Central memory CD4-positive, alpha-beta T cell (primary cell): Measurements from ENCODE around the gene MYCBP2.
"Not testable (repeated sequence)": the region's sequence is repeated elsewhere in the genome, so short reads cannot be mapped to it uniquely, and the experiment has no call there.

Experiments
- DNase-seq: peaks from one replicate; pipeline ENCODE4 v3.0.0; 2022
- total RNA-seq, 3 experiments: gene quantifications; one replicate each; lab custom pipeline; 2026; lab: John Stamatoyannopoulos, UW

MYCBP2 gene, protein sequence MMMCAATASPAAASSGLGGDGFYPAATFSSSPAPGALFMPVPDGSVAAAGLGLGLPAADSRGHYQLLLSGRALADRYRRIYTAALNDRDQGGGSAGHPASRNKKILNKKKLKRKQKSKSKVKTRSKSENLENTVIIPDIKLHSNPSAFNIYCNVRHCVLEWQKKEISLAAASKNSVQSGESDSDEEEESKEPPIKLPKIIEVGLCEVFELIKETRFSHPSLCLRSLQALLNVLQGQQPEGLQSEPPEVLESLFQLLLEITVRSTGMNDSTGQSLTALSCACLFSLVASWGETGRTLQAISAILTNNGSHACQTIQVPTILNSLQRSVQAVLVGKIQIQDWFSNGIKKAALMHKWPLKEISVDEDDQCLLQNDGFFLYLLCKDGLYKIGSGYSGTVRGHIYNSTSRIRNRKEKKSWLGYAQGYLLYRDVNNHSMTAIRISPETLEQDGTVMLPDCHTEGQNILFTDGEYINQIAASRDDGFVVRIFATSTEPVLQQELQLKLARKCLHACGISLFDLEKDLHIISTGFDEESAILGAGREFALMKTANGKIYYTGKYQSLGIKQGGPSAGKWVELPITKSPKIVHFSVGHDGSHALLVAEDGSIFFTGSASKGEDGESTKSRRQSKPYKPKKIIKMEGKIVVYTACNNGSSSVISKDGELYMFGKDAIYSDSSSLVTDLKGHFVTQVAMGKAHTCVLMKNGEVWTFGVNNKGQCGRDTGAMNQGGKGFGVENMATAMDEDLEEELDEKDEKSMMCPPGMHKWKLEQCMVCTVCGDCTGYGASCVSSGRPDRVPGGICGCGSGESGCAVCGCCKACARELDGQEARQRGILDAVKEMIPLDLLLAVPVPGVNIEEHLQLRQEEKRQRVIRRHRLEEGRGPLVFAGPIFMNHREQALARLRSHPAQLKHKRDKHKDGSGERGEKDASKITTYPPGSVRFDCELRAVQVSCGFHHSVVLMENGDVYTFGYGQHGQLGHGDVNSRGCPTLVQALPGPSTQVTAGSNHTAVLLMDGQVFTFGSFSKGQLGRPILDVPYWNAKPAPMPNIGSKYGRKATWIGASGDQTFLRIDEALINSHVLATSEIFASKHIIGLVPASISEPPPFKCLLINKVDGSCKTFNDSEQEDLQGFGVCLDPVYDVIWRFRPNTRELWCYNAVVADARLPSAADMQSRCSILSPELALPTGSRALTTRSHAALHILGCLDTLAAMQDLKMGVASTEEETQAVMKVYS (N-terminal part only)
- total RNA-seq = 278 to 620 (median 484) reads per million in 3 experiments

DNA sequence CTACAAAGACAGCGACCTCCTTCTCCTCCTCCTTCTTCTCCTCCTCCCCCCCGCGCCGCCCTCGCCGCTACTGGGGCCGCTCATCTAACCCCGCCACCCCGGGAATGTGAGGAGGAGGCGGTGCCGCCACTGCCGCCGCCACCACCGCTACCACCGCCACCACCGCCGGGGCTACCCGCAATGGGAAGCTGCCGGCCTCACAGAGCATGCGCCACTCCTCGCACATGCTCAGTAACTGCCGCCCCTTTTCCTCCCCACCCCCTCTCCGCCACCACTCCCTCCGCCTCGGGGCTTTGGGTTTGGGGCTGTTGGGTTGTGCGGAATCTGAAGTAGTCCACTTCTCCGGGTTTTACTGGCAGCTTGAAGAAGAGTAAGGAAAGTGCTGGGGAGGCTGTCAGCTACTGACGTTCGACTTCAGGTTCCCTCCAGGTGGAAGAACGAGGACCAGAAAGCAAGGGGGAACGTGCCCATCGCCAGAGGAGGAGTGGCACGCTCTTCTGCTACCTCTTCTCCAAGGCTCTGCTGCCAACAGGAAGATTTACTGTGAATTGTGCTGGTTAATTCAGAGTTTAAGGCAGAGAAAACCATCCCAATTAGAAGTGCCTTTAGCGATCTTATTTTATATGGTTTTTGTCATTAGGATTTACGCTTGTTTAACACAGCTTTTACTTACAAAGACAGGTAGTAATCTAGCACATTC lies at the start of gene MYCBP2:
MYCBP2 (minus strand) TSS at position 190 of the 700 bp plus-strand sequence. CDS start 319 bp downstream, outside the sequence.
- peak; percentile 98 for DNase-seq

DNA sequence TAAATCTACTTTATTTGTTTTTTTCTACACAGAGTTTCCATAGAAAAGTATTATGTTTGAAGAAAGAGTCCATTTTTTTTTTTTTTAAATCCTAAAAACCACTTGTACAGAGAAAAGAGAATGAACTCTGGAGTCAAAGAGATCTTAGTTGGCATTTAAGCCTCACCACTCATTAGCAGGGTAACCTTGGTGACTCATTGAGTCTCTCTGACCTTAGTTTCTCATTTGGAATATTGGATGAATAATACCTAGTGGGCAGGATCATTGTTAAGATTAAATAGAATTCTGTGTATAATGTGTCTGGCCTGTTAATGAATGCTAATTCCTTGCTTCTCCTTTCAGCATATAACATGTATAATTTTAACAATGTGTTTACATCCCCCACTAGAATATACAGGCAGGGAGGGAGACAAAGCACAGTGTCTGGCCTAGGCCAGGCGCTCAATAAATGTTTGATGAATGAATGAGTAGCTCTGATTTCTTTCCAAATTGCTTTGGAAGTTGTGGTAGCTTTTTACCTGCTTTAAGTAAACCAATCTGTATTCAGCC lies 48.7 kb upstream of the MYCBP2 start:
- no peak for DNase-seq

DNA sequence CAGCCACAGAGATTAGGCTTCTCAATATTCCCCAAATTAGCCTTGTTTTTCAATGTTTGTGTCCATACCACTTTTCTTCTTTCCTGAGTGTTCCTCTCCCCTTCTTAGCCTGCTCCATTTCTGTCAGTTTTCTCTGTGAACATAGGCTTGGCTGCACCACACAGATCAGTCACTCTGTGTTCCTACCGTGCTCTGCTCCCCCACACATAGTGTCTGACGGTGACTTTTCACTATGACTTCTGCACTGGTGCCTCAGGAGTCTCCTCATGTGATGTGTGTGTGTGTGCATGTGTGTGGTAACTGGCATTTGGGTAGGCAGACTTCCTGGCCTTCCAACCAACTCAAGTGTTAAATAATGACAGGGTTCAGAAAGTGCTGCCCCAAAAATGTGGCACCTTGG lies 47.9 kb upstream of the MYCBP2 start:
- DNase-seq = no peak

GRCh38 chr13:77374339-77374738 lies 47.4 kb upstream of the MYCBP2 start:
- no peak for DNase-seq

- DNase-seq = no peak
These were observed 46.6 kb upstream of the MYCBP2 start for GRCh38 chr13:77373502-77373901.

DNA sequence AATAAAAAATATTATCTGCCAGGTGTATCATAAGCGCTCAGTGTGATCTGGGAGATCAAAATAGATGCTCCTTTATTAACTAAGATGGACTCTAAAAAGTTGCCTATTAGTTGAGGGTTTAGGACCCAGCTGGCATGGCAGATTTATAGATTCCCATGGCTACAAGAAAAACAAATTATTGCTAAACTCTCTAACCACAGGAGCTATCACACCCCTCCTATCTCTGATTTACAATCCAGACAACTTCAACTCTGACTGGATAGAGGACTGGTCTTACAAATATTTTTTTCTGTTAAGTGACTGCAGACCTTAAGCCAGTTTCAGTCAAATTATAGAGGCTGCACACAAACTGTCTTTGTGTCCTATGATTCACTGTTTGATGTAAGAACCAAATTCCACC lies 45.4 kb upstream of the MYCBP2 start:
- no peak for DNase-seq

DNA sequence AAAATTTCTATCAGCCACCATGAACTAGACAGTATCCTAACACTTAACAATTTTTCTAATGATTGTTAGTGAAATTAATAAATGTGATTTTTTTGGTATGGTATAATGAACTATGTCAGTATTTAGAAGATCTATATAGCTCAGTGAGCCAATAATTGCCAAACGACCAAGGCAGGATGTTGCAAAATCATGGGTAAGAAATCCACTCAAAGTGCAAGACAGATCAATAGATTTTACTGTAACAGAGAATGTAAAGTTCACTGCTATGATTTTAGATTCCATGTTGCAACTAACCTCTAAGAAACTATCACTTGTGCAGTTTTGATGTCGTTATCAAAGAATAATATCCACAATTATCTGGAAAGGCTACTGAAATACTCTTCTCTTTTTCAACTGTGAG lies 44.0 kb upstream of the MYCBP2 start:
- no peak for DNase-seq

DNA sequence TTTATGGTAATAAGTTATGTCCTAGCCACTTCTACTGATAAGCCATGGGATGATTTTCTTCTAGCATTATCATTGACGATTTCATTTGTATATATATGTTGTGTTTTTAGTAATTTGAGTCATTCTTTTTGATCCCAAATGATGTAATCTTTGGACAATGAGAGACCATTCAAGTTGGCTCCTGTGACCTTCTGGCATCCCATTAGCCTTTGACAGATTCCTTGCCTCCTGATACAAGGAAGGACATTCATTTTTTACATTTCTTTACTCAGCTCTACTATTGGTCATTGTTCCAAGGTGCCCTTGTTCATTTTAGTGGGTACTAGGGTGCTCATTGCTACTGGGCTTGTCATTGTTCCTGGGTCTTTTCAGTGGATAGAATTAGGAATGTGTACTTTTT lies 35.3 kb upstream of the MYCBP2 start:
- no peak for DNase-seq

- no peak for DNase-seq
These were observed 33.3 kb upstream of the MYCBP2 start for GRCh38 chr13:77360032-77360685.

DNA sequence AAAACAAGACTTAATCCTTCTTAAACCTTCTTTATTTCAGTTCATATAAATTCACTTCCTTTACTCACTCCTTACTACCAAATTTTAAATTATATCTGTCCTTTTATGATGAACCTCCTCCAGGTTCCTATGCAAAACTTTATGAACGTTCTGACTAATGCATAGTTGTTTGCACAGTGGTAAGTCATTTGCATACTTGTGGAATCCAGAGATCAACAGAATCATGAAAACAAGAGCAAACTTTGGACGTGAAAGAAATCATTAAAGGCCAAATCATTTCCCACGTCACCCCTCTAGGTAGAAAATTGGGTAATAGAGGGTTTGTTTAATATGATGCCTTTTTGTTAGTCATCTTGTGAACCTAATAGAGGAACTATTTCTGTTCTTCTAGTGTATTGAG lies 32.3 kb upstream of the MYCBP2 start:
- DNase-seq = no peak

GRCh38 chr13:77358001-77358400 lies 31.1 kb upstream of the MYCBP2 start:
- DNase-seq = no peak

DNA sequence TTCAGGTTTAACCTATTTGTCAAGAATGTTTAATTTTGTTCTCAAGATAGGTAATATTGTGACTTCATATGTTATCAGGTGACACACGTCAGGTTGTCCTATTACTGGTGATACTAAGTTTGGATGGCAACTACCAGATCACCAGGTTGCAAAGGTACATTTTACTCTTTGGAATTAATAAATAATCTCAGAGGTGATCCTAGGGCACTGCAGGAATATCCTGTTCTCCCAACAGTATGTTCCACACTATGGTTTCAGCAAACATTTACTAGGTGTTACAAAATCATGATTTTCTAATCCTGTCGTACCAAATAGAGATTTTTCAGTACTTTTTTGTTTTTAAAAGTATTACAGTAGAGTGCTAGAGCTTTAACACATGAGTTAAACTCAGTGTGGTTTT lies 29.3 kb upstream of the MYCBP2 start:
- no peak for DNase-seq

DNA sequence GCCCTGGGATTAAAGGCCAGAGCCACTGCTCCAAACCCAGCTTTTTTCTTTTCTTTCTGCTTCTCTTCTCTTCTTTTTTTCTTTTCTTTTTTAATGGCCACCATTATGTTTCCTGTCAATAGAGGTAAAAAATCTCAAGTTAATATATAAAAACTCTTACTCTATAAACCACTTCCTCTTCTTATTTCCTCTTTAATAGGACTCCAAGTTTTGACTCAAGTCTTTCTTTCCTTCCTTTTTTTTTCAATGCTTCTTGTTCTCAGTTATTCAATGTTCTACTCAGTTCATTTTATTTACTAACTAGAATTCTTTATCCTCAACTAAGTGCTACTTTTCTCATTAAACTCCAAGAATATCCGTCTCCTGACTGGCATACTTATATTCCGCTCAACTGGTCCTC lies 27.1 kb upstream of the MYCBP2 start:
- DNase-seq = no peak

DNA sequence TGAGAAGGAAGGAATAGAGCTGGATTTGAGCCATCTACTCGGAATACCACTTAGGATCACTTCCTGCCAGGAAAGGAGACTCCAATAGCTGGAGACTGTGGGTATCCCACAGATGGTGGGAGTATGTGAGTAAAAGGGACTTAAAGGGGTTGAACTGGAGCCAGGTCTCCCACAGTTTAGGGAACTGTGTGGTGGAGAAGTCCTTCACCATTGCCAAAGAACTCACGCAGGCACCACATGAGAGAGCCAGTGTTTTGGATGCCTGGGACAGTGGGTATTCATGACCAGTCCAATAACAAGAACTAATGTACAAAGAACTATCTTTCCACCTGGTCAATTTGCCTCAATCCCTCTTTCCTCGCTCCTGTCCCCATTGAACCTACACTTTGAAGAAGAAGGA lies 24.4 kb upstream of the MYCBP2 start:
- DNase-seq = no peak

GRCh38 chr13:77350811-77351210 lies 23.9 kb upstream of the MYCBP2 start:
- DNase-seq = no peak

DNA sequence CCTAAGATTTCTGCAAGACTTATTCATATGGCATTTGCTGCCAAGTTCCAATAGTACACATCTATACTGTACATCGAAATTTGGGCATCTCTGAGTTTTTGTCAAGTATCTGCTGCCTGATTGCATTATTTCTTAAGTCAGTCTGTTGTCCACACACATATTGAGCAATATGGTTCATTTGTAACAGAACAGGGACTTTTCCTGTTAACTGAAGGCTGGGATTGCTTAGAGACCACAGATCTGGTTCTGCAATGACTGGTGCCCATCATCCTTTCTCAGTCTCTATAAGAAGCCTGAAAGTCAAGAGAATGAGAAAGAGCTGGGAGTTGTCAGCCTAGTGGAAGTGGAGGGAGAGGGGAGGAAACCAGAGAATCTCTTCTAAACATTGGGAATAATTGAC lies 22.5 kb upstream of the MYCBP2 start:
- no peak for DNase-seq

DNA sequence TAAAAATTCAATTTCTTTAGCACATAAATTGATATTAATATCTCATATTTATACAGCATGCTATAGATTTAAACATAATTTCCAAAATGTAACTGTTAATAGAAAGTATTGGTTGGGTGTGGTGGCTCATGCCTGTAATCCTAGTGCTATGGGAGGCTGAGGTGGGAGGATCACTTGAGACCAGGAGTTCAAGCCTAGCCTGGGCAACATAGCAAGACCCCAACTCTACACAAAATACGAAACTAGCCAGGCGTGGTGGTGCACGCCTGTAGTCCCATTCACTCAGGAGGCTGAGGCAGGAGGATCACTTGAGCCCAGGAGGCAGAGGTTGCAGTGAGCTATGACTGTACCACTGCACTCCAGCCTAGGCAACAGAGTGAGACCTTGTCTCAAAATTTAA lies 20.5 kb upstream of the MYCBP2 start:
- DNase-seq = not testable (repeated sequence)

DNA sequence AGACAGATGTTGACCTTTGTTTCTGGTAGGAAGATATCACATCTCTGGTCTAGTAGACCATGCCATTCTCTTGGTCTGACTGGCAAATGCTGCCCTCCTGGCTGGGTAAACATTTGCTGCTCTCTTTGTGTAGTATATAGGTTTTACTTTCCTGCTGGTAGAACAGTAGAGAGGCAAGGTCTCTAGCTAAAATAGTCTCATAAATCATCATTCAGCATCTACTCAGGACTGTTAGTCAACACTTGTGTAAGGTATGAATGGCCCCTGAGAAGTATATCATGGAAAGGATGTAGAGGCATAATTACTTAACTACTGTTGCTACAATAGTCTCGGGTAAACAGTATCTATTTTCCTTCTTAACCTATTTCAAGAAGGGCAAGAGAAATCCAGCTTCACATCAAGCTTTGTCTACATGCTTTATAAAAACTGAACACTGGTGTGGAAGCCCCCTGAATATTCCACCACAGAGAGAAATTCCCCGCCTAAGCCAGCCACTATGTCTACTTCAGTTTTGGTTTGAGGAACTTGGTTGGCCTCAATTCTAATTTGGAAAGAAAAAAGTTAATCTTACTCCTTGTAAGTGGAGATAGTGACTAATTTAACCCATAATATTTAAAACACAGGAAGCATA lies 18.4 kb upstream of the MYCBP2 start:
- peak; percentile 40 for DNase-seq

DNA sequence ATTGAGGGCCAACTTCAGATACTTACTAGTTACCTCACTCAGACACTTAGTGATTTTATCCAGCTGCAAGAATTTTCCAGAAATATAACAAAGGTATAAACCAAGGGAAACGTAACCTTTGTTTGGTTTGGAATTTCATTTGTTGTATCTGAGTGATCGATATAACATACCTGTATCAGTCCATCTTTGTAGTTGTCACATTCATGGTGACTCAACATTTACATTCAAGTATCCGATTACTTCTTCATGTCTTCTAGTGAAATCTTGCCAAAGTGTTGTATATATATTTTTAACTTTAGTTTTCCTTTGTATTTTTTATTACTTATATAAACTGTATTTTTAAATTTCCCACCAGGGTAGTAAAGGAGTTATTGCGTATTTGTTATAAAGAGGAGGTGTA lies 16.9 kb upstream of the MYCBP2 start:
- DNase-seq = no peak

- no peak for DNase-seq
These were observed 12.5 kb upstream of the MYCBP2 start for GRCh38 chr13:77339408-77339807.

DNA sequence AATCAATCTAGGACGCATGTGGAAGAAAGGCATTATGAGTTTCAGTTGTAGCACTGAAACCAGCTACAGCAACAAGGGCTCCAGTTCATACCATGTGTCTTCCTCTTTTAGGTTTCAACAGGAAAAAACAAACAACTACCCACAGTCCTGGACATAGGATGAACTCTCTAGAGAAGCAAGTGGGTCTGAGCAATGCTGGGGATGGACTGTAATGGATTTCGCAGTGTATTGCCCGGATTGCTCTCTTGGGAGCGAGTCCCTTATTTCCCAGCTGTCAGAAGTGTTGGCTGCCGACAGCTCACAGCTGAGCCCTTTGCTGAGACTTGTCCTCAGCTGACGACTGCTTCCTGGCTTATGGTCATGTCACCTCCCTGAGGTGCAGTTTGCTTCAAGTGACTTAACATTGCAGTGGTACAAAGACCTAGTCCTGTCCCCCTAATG lies 12.1 kb upstream of the MYCBP2 start:
- DNase-seq = no peak
